B cell (primary cell): ENCODE results near the gene PRICKLE2. TPM values are rescaled to one million over a fixed set of nuclear protein-coding genes. Genes with fewer than 3 reads are reported as not detected.

Experiments used
- ATAC-seq: fragments of 200-7000 bp; cut with Tn5 transposase; one replicate; pipeline ENCODE4 v1.10.0; 2021; ENCODE audit warnings: low read depth, mild to moderate bottlenecking, moderate number of reproducible peaks, moderate library complexity
- CTCF ChIA-PET: fragments of 350-600 bp; sonication (Branson Sonifier 250); formaldehyde crosslinking; loops from one replicate; lab custom pipeline; 2021; ENCODE audit warnings: antibody characterized with exemption, inconsistent platforms; lab: Charles Lee
- POLR2A ChIA-PET: fragments of 350-600 bp; sonication (Branson Sonifier 250); formaldehyde crosslinking; loops from one replicate; lab custom pipeline; 2021; ENCODE audit warnings: antibody characterized with exemption; lab: Charles Lee
- DNase-seq: peaks from one replicate; pipeline ENCODE4 v3.0.0; 2013
- H2AFZ ChIP-seq: 2 replicates; pipeline ENCODE4 v1.6.1; 2012; ENCODE audit warnings: mild to moderate bottlenecking, low read depth, low read length; ENCODE audit not compliant: insufficient read depth, poor library complexity, severe bottlenecking
- H3K27ac ChIP-seq, 2 donors: 1 replicate in 1 of 2; 2 replicates in 1 of 2; pipeline ENCODE4 v1.5.1; 2012 to 2013; ENCODE audit warnings: low read length in 2 of 2, mild to moderate bottlenecking in 2 of 2, moderate library complexity in 1 of 2
- H3K27me3 ChIP-seq, 4 experiments: fragments of 200-600 bp in 1 of 4; sonication (generic) in 1 of 4; replicated peaks in 1 of 4; 1 replicate in 2 of 4; 2 replicates in 2 of 4; pipeline versions ENCODE4 v1.6.1 to v1.7.0; 2013 to 2016; ENCODE audit warnings: low read length in 3 of 4, mild to moderate bottlenecking in 2 of 4, mixed read lengths in 1 of 4, moderate library complexity in 1 of 4; ENCODE audit not compliant: insufficient read depth in 4 of 4, control insufficient read depth in 3 of 4; ENCODE audit errors: control extremely low read depth in 1 of 4
- H3K36me3 ChIP-seq, 2 experiments: replicated peaks in 1 of 2; 1 replicate in 1 of 2; 2 replicates in 1 of 2; pipeline versions ENCODE4 v1.6.1 to v1.7.1; 2013; ENCODE audit warnings: low read length in 1 of 2; ENCODE audit not compliant: insufficient read depth in 2 of 2, control insufficient read depth in 1 of 2; ENCODE audit errors: control extremely low read depth in 1 of 2, extremely low read depth in 1 of 2
- H3K4me1 ChIP-seq, 2 donors: fragments of 200-600 bp in 1 of 2; sonication (generic) in 1 of 2; 1 replicate in 1 of 2; 2 replicates in 1 of 2; pipeline versions ENCODE4 v1.5.1 to v1.6.1; 2013 to 2017; ENCODE audit warnings: low read length in 2 of 2; ENCODE audit not compliant: control insufficient read depth in 2 of 2, insufficient read depth in 2 of 2
- H3K4me2 ChIP-seq: replicated peaks from 2 replicates; pipeline ENCODE3; 2012; ENCODE audit warnings: mild to moderate bottlenecking, low read depth, low read length; ENCODE audit not compliant: poor library complexity, severe bottlenecking
- H3K4me3 ChIP-seq, 5 experiments: fragments of 200-600 bp in 1 of 5; sonication (generic) in 1 of 5; 1 replicate in 3 of 5; 2 replicates in 2 of 5; pipeline versions ENCODE4 v1.5.1 to v1.7.0; 2011 to 2016; ENCODE audit warnings: low read length in 4 of 5, mild to moderate bottlenecking in 4 of 5, low read depth in 2 of 5, control low read depth in 1 of 5, moderate library complexity in 1 of 5; ENCODE audit not compliant: insufficient read depth in 1 of 5; ENCODE audit errors: control extremely low read depth in 1 of 5, extremely low read depth in 1 of 5
- H3K79me2 ChIP-seq: fragments of 200-600 bp; sonication (generic); one replicate; pipeline ENCODE4 v1.6.0; 2016; ENCODE audit warnings: low read length; ENCODE audit not compliant: control insufficient read depth, insufficient read depth
- H3K9ac ChIP-seq: fragments of 200-600 bp; sonication (generic); 2 replicates; pipeline ENCODE4 v1.6.1; 2017; ENCODE audit warnings: mild to moderate bottlenecking, low read length, moderate library complexity
- H3K9me3 ChIP-seq, 3 donors: one replicate each; pipeline versions ENCODE4 v1.6.1 to v1.7.1; 2013; ENCODE audit warnings: low read length in 2 of 3; ENCODE audit not compliant: control insufficient read depth in 2 of 3, insufficient read depth in 1 of 3; ENCODE audit errors: control extremely low read depth in 1 of 3
- H4K20me1 ChIP-seq: 2 replicates; pipeline ENCODE4 v1.6.0; 2012; ENCODE audit warnings: mild to moderate bottlenecking, low read length; ENCODE audit not compliant: insufficient read depth, control insufficient read depth, poor library complexity, severe bottlenecking
- H3K27ac Mint-ChIP-seq: one replicate; pipeline ENCODE4 v1.8.0; 2021; ENCODE audit warnings: mixed read lengths
- H3K27me3 Mint-ChIP-seq: one replicate; pipeline ENCODE4 v1.8.0; 2021; ENCODE audit warnings: mixed read lengths
- H3K4me1 Mint-ChIP-seq: one replicate; pipeline ENCODE4 v1.8.0; 2021; ENCODE audit warnings: mixed read lengths
- H3K4me3 Mint-ChIP-seq: one replicate; pipeline ENCODE4 v1.8.0; 2021; ENCODE audit warnings: mixed read lengths
- H3K9me3 Mint-ChIP-seq: one replicate; pipeline ENCODE4 v1.8.0; 2022; ENCODE audit warnings: mixed read lengths; ENCODE audit not compliant: insufficient read depth
- CTCF ChIP-seq: fragments of 200-600 bp; IDR thresholded peaks from one replicate; pipeline ENCODE4 v1.8.0; 2022; ENCODE audit warnings: antibody characterized with exemption, mild to moderate bottlenecking
- EZH2 ChIP-seq: IDR thresholded peaks from 2 replicates; pipeline ENCODE4 v1.6.1; 2012; ENCODE audit warnings: borderline replicate concordance, low read depth, mild to moderate bottlenecking, moderate library complexity, low read length; ENCODE audit not compliant: insufficient read depth, poor library complexity, severe bottlenecking
- WGBS: methylation state at CpG from one replicate; pipeline ENCODE4 v1.1.5; 2013; ENCODE audit warnings: missing lambda C conversion rate; ENCODE audit not compliant: insufficient coverage; 5-methylcytosine and 5-hydroxymethylcytosine counted together
- intact Hi-C: fragments of 100-400 bp; cut with micrococcal nuclease; formaldehyde crosslinking; loops from one replicate; pipeline ENCODE4 v1.10.0; 2022
- polyA plus RNA-seq: library from polyadenylated mRNA; depleted of rRNA; stranded (reverse); fragments of >200 nt; gene quantifications from 2 replicates; pipeline ENCODE4 v1.2.3, GENCODE V29; 2012
- total RNA-seq, 2 donors: library from RNA; stranded (reverse); fragments of 120-200 nt in 1 of 2; gene quantifications; 1 replicate in 1 of 2; 2 replicates in 1 of 2; pipeline versions ENCODE4 v1.2.3 to v1.2.4, GENCODE V29; 2013 to 2022

The PRICKLE2 gene
- total and polyA plus RNA-seq, 2 donors (not counting 1 experiment from before 2014, with no cell fraction given): 0.30 to 1.4 TPM

- peaks cover 4% of the 10 kb centered on the region for H3K9me3 Mint-ChIP-seq
- 100% methylated on average over 1 of the region's 2 CpGs for WGBS
- CTCF ChIA-PET: no interaction called here
These were observed 101.3 kb downstream of the PRICKLE2 start for GRCh38 chr3:64123931-64124330.

GRCh38 chr3:64122476-64122875 is 102.8 kb downstream of the PRICKLE2 start:
- no peak overlapping the region for H3K4me3 ChIP-seq
- Mint-ChIP-seq H3K9me3 (peaks cover 6% of the 10 kb centered on the region), H3K27me3 (no peaks in the 10 kb centered on the region), H3K27ac (no peak overlapping the region), H3K4me3 (no peak overlapping the region), H3K4me1 (no peaks in the 10 kb centered on the region)
- no peak overlapping the region for H3K9ac ChIP-seq
- H4K20me1 ChIP-seq: no peaks in the 10 kb centered on the region
- H3K9me3 ChIP-seq: peaks cover 0 to 4% (median 0%) of the 10 kb centered on the region in 3 donors
- H3K4me2 ChIP-seq: no peak overlapping the region
- H3K36me3 ChIP-seq: no peaks in the 10 kb centered on the region
- 97% methylated on average over 3 of the region's 3 CpGs for whole genome bisulfite sequencing
- no peak for ATAC-seq
- H3K27me3 ChIP-seq: no peaks in the 10 kb centered on the region
- CTCF ChIA-PET: no interaction called here
- H3K79me2 ChIP-seq: no peaks in the 10 kb centered on the region
- H3K27ac ChIP-seq: no peak overlapping the region
- TF ChIP-seq CTCF (no peak), EZH2 (no peak)
- no peak for DNase-seq
- POLR2A ChIA-PET: no interaction called here
- no peak overlapping the region for H2AFZ ChIP-seq
- intact Hi-C loops: no loop called here
- no peaks in the 10 kb centered on the region for H3K4me1 ChIP-seq

More at GRCh38 chr3:64123931-64124330, 101.3 kb downstream of the PRICKLE2 start:
- no peaks in the 10 kb centered on the region for H3K36me3 ChIP-seq
- no peak overlapping the region for H3K9ac ChIP-seq
- no peak overlapping the region for H3K27ac ChIP-seq
- H3K4me3 ChIP-seq: no peak overlapping the region
- H3K27me3 ChIP-seq: no peaks in the 10 kb centered on the region
- Mint-ChIP-seq H3K4me1 (no peaks in the 10 kb centered on the region), H3K27me3 (no peaks in the 10 kb centered on the region), H3K27ac (no peak overlapping the region), H3K4me3 (no peak overlapping the region)
- DNase-seq (no peak), ATAC-seq (no peak)
- no peaks in the 10 kb centered on the region for H3K4me1 ChIP-seq
- H4K20me1 ChIP-seq: no peaks in the 10 kb centered on the region
- TF ChIP-seq CTCF: no peak
- TF ChIP-seq EZH2: no peak
- intact Hi-C loops: no loop called here
- H3K4me2 ChIP-seq: no peak overlapping the region
- no peak overlapping the region for H2AFZ ChIP-seq
- peaks cover 0 to 4% (median 0%) of the 10 kb centered on the region in 3 donors for H3K9me3 ChIP-seq
- H3K79me2 ChIP-seq: no peaks in the 10 kb centered on the region
- POLR2A ChIA-PET: no interaction called here
